Stimulated activated CD4-positive, alpha-beta T cell treated with anti-CD3 and anti-CD28 coated beads, Interleukin-1b, Interleukin-23, amount 100 ng/mL, for 24 hours (primary cell): ENCODE results near the gene LRP3.

Experiments
- DNase-seq, 4 experiments: peaks; one replicate each; pipeline ENCODE4 v3.0.0-alpha.2; 2020; ENCODE audit warnings: low read depth in 4 of 4, low spot score in 1 of 4

LRP3 gene

DNA sequence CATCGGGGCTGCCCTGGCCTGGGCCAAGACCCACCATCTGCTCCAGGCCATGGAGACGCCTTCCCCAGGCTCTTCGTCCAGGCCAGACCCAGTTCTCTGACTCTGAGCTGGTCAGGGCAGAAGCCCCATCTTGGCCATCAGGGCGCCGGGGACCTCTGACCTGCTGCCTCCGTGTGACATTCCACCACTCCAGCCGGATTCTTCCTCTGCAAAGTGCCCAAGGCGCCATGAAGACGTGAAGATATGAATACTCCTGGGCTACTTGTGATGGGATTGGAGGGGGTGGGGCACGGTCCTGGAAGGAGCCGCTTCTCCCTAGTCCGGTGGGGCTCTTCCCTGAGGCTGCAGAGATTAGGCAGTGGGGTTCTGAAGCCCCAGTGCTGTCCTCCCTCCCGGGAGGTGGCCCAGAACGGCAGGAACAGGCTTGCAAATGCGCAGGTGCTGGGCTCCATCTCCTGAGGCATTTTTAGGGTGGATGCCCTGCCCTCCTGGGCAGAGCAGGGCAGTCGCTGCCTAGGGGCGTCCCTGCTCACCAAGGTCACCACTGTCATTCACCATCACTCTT is 57.5 kb downstream of the LRP3 start:
- DNase-seq = no peak

DNA sequence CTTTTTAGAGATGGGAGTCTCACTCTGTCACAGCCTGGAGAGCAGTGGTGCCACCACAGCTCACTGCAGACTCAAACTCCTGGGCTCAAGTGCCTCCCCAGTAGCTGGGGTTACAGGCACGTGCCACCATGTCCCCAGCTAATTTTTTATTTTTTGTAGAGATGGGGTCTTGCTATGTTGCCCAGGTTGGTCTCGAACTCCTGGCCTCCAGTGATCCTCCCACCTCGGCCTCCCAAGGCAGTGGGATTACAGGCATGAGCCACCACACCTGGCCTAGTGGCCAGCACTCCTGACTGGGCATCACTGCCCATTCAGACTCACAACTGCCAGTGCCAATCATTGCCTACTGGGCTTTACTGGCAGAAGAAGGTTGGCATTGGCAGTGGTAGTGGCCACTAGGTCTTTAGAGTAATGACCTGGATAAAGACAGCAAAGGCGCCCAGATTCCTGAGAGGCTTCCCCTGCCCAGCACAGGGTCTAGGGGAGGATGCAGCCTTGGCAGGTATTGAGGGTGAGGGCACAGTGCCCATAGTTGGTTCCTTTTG is 58.4 kb downstream of the LRP3 start:
- no peak for DNase-seq

DNA sequence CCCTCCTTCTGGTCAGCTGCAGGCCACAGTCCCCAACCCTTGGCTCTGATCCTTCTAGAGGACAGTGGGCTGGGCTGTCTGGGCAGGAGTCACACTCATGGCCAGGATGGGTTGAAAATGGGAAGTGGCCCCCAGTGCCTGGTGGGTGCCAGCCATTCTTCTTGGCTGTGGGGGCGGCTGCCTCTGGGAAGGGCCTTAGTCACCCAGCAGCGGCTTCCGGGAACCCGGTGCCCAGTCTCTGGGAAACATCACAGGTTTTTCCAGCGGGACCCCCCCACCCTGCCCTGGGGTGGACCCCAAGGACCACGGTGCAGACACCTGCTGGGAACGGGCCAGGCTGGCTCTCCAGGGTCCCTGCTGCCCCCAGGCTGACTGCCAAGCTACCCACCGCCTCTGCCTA is 58.8 kb downstream of the LRP3 start:
- no peak for DNase-seq

DNA sequence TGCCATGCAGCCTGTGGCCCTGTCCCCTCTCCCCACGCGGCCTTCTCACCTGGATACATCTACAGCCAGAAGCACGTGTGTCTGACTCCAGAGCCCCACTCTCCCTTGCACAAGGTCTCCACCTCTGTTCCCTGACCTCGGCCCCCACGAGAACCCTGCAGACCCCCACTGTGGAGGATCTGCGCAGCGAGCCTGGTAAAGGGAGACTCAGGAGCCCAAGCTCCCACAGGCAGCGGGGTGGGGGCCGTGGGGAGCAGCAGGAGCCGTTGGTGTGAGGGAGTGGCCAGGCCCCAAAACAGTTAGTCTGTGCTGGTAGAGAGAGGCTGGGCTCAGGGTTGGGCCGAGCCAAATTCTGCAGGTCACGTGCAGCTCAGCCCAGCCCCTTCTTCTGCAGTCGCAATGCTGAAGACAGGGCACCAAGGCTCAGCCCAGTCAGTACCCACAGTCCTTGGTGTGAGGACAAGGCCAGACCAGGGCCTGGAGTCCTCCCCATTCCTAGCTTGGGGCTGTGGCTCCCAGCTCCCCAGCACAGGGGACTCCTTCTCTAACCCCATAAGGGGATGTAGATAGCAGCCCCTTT is 60.2 kb downstream of the LRP3 start:
- no peak for DNase-seq

DNA sequence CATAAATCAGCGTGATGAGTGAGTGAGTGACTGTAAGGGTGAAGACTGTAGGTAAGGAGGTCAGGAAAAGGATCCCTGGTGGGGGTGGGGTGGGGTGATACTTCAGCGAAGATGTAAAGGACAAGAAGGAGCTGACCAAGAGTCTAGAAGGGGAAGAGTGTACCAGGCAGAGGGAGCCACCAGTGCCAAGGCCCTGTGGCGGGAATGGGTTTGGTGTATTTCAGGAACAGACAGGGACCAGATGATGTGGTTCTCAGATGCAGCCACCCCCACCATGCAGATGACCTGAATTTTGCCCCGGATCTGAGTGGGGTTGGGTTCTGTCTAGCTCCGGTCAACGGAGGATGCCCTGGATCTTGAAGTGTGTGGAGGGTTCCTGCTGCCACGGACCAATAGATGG is 61.7 kb downstream of the LRP3 start:
- no peak for DNase-seq

DNA sequence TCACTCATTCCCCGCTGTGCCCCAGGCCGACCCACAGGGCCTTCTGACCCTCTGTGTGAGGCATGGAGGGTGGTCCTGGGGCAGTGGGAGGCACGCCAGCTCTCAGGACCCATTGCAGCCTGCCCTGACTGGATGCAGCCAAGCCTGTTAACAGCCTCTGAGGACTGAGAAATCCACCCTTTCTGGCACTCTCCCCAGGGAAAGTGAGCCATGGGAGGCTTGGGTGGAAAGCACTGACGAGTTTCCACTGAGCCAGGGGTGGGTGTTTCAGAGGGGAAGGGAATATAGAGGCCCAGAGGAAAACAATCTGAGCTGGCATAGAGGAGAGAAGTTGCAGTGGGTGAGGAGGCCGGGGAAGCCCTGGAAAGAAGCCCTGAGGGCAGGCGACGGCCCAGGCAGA is 62.1 kb downstream of the LRP3 start:
- DNase-seq = no peak

DNA sequence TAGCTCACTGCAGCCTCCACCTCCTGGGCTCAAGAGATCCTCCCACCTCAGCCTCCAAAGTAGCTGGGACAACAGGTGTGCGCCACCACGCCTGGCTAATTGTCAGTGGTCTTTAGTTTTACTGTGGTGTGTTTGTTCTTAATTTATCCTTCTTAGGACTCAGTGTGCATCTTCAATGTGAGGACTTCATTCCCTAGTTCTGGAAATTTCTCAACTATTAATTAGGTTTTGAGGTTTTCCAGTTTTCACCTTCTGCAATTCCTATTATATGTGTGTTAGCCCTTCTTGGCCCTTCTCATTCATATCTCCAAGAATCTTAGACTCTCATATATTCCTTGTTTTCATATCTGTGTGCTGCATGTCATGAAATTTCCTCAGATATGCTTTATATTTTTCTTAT is 63.7 kb downstream of the LRP3 start:
- no peak for DNase-seq
